ENCODE measurements around the gene PXN.

GRCh38 chr12:120287491-120287890 lies 22.0 kb upstream of the PXN start:
- TF ChIP-seq ZNF709 (CRISPR knock-in tag; IDR thresholded peaks at IDR 0.05), result no peak
- TF ChIP-seq RAD21 (CRISPR knock-in tag; IDR thresholded peaks at IDR 0.05), result no peak
- no peak for TF ChIP-seq MXI1 (IDR thresholded peaks at IDR 0.05; ENCODE audit: borderline replicate concordance, low read depth, low read length)

Measured in HepG2 (cell line).